Measurements from ENCODE around the gene KRTAP5-5.

DNA sequence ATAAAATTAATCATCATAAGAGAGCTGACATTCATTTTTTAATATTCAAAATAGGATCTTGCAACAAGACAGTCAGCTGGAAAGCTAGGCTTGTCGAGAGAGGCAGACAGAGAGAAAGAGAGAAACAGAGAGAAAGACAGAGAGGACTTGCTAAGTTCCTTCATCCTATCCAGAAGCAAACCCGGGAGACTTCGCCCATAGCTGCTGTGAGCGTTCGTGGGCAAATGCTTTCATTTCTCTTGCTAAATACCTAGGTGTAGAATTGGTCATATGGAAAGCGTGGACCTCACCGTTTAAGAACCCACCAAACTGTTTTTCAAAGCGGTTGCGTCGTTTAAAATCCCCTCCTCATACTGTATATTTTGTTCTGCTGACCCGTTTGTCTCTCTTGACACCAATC is 42.1 kb downstream of the KRTAP5-5 start:
- TF ChIP-seq MAZ (IDR thresholded peaks at IDR 0.05; ENCODE audit: borderline replicate concordance, low read depth, low read length) (no peak), MAZ (CRISPR knock-in tag; IDR thresholded peaks at IDR 0.05; ENCODE audit: low read depth) (no peak), SMC3 (IDR thresholded peaks at IDR 0.05; ENCODE audit: low read length) (no peak), PCBP1 (IDR thresholded peaks at IDR 0.05; ENCODE audit: borderline replicate concordance, low read depth, low read length) (no peak), ZNF20 (CRISPR knock-in tag; IDR thresholded peaks at IDR 0.05) (no peak), STAG1 (CRISPR knock-in tag; IDR thresholded peaks at IDR 0.05) (no peak)
- TF ChIP-seq, protein P1, sequence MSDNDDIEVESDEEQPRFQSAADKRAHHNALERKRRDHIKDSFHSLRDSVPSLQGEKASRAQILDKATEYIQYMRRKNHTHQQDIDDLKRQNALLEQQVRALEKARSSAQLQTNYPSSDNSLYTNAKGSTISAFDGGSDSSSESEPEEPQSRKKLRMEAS (IDR thresholded peaks at IDR 0.05): no peak
